Adrenal gland (tissue), 12 donors: ENCODE data around the gene M6PR. TPM values are rescaled to one million over a fixed set of nuclear protein-coding genes. Genes with fewer than 3 reads are reported as not detected.
A peak's percentile ranks its signal among the peaks of the same experiment; 100 is the strongest.
"Not testable (repeated sequence)": the region's sequence is repeated elsewhere in the genome, so short reads cannot be mapped to it uniquely, and the experiment has no call there.

Source experiments
- DNase-seq, 7 donors: peaks; one replicate each; pipeline ENCODE4 v3.0.0-alpha.2; 2019 to 2020
- H3K27ac ChIP-seq, 5 donors: fragments of 200-600 bp; sonication (generic) in 4 of 5; 1 replicate in 3 of 5; 2 replicates in 2 of 5; pipeline versions ENCODE4 v1.5.1 to v1.8.0; 2016 to 2020; ENCODE audit warnings: mild to moderate bottlenecking in 1 of 5
- H3K27me3 ChIP-seq: fragments of 200-600 bp; 2 replicates; pipeline ENCODE4 v1.8.0; 2021
- H3K36me3 ChIP-seq, 2 donors: fragments of 200-600 bp; replicated peaks in 1 of 2; 1 replicate in 1 of 2; 2 replicates in 1 of 2; pipeline versions ENCODE4 v1.5.1 to v1.8.0; 2018 to 2022
- H3K4me1 ChIP-seq, 2 donors: fragments of 200-600 bp; replicated peaks in 1 of 2; 1 replicate in 1 of 2; 2 replicates in 1 of 2; pipeline versions ENCODE4 v1.5.1 to v1.8.0; 2018 to 2021
- H3K4me3 ChIP-seq, 4 donors: fragments of 200-600 bp; sonication (generic) in 3 of 4; one replicate each; pipeline ENCODE4 v1.5.1; 2016 to 2018
- H3K9me3 ChIP-seq, 3 donors: fragments of 200-600 bp; sonication (generic) in 1 of 3; replicated peaks in 1 of 3; 1 replicate in 2 of 3; 2 replicates in 1 of 3; pipeline versions ENCODE4 v1.5.1 to v1.8.0; 2016 to 2021
- CTCF ChIP-seq, 6 experiments: fragments of 450-650 bp in 4 of 6; fragments of 200-600 bp in 2 of 6; sonication (generic) in 1 of 6; IDR thresholded peaks; 1 replicate in 5 of 6; 2 replicates in 1 of 6; pipeline versions ENCODE4 v1.5.1 to v1.8.0; 2016 to 2021; ENCODE audit warnings: antibody characterized with exemption in 6 of 6, mild to moderate bottlenecking in 2 of 6, moderate library complexity in 1 of 6
- POLR2A ChIP-seq, 2 donors: fragments of 450-650 bp; IDR thresholded peaks; one replicate each; pipeline ENCODE4 v1.6.1; 2017; ENCODE audit warnings: antibody characterized with exemption in 2 of 2, mild to moderate bottlenecking in 2 of 2, moderate library complexity in 1 of 2
- WGBS, 4 donors: extraction: QIAGEN DNeasy Blood & Tissue Kit in 2 of 4; methylation state at CpG; one replicate each; pipeline versions ENCODE4 v1.1.5 to v1.1.7; 2013 to 2017; 5-methylcytosine and 5-hydroxymethylcytosine counted together
- intact Hi-C, 2 donors: fragments of 100-400 bp; cut with DNase I; formaldehyde crosslinking; loops; one replicate each; pipeline versions ENCODE4 v1.14.1 to v1.15.0; 2022 to 2023
- polyA plus RNA-seq, 3 donors: library from polyadenylated mRNA; stranded (reverse); fragments of 200-250 nt in 2 of 3; fragments of 350-450 nt in 1 of 3; fragmentation: Illumina TruSeq in 1 of 3; extraction: RNeasy Lipid Tissue Mini Kit (QIAGEN cat#74804) in 1 of 3; gene quantifications; one replicate each; pipeline ENCODE4 v1.2.3, GENCODE V29; 2013 to 2014
- total RNA-seq, 9 donors: library from RNA; depleted of rRNA in 4 of 9; stranded (reverse); fragments of >200 nt in 4 of 9; fragments of 120-200 nt in 1 of 9; fragmentation: NEBNext Ultra II Directional in 1 of 9; extraction: Animal tissue kit (Norgen Biotek cat#: 25700) in 1 of 9; gene quantifications; one replicate each; pipeline versions ENCODE4 v1.1.0 to v1.2.4, GENCODE V29; 2013 to 2023
- donor health status: healthy with polysubstance abuse.
- donor health status: Bipolar disorder and iron deficiency.
- donor health status: DM: yes; HTN: yes; CAD: no.
- donor health status: DM: no; HTN: no; CAD: no.
- donor health status: DM: no; HTN: no; CAD: no.
- donor health status: DM: yes; HTN: yes; CAD: no.

Gene M6PR
- total and polyA plus RNA-seq, 12 donors: 48.8 to 194 (median 135) TPM

GRCh38 chr12:8905546-8905945, 43.9 kb downstream of the M6PR start:
- no peak for TF ChIP-seq CTCF (IDR thresholded peaks at IDR 0.05)
- TF ChIP-seq POLR2A (IDR thresholded peaks at IDR 0.05): no peak
- 69 to 80% (median 77%) methylated on average over 6 to 10 of the region's 10 CpGs for WGBS, 4 donors
- Histone ChIP-seq H3K27me3 (no peaks in the 10 kb centered on the region), H3K4me1 (no peaks in the 10 kb centered on the region), H3K4me3 (no peak overlapping the region), H3K9me3 (no peaks in the 10 kb centered on the region), H3K36me3 (no peaks in the 10 kb centered on the region), H3K27ac (no peak overlapping the region)
- intact Hi-C loops: no loop called here
- DNase-seq: no peak

GRCh38 chr12:8904665-8905064, 44.8 kb downstream of the M6PR start:
- H3K4me1 ChIP-seq: no peaks in the 10 kb centered on the region
- no peaks in the 10 kb centered on the region for H3K36me3 ChIP-seq
- DNase-seq: no peak
- TF ChIP-seq POLR2A (IDR thresholded peaks at IDR 0.05) (no peak), CTCF (IDR thresholded peaks at IDR 0.05) (no peak)
- H3K9me3 ChIP-seq: no peaks in the 10 kb centered on the region
- no peak overlapping the region for H3K4me3 ChIP-seq
- intact Hi-C loops: no loop called here
- no peaks in the 10 kb centered on the region for H3K27me3 ChIP-seq
- no peak overlapping the region for H3K27ac ChIP-seq

- intact Hi-C loops: no loop called here
- DNase-seq: no peak
- WGBS, 4 donors: 69 to 75% (median 72%) methylated on average over 3 of the region's 3 CpGs
Measured at GRCh38 chr12:8903646-8904045, 45.8 kb downstream of the M6PR start.

GRCh38 chr12:8902703-8903102, 46.7 kb downstream of the M6PR start:
- H3K27me3 ChIP-seq, H3K4me3 ChIP-seq, H3K27ac ChIP-seq, H3K36me3 ChIP-seq, H3K4me1 ChIP-seq, H3K9me3 ChIP-seq, intact Hi-C loops: not testable (repeated sequence)
- WGBS, 4 donors: 61 to 73% (median 68%) methylated on average over 5 of the region's 5 CpGs
- peak in 3 of 7 donors; percentile 8 to 25 (median 20) for DNase-seq

More at GRCh38 chr12:8903646-8904045, 45.8 kb downstream of the M6PR start:
- no peaks in the 10 kb centered on the region for H3K4me1 ChIP-seq
- no peak overlapping the region for H3K4me3 ChIP-seq
- no peak overlapping the region for H3K27ac ChIP-seq
- TF ChIP-seq POLR2A (IDR thresholded peaks at IDR 0.05) (no peak), CTCF (IDR thresholded peaks at IDR 0.05) (no peak)
- no peaks in the 10 kb centered on the region for H3K36me3 ChIP-seq
- no peaks in the 10 kb centered on the region for H3K9me3 ChIP-seq
- no peaks in the 10 kb centered on the region for H3K27me3 ChIP-seq

GRCh38 chr12:8899830-8900229, 49.6 kb downstream of the M6PR start:
- Histone ChIP-seq H3K27ac (no peak overlapping the region), H3K4me3 (no peak overlapping the region), H3K36me3 (no peaks in the 10 kb centered on the region), H3K4me1 (no peaks in the 10 kb centered on the region), H3K27me3 (no peaks in the 10 kb centered on the region), H3K9me3 (no peaks in the 10 kb centered on the region)
- DNase-seq: no peak
- no peak for TF ChIP-seq CTCF (IDR thresholded peaks at IDR 0.05)
- no peak for TF ChIP-seq POLR2A (IDR thresholded peaks at IDR 0.05)
- intact Hi-C loops: loop anchor here in 1 of 2 donors (10.0 kb wide), 1 partner anchor 235 kb away; the partner anchor contains the start of gene MFAP5
- 76 to 82% (median 77%) methylated on average over 6 of the region's 6 CpGs for WGBS, 4 donors
